Endothelial cell of coronary artery (primary cell): ENCODE results near the gene HMSD. TPM values are rescaled to one million over a fixed set of nuclear protein-coding genes. Genes with fewer than 3 reads are reported as not detected.

ENCODE experiments used
- total RNA-seq: library from RNA; depleted of rRNA; stranded (reverse); fragments of >200 nt; gene quantifications from 2 replicates; pipeline ENCODE4 v1.2.3, GENCODE V29; 2014

The HMSD gene
- total RNA-seq = 0.09 TPM in 1 of 2 replicates, not detected in the other

GRCh38 chr18:63949068-63949737 lies at the start of gene HMSD:
TSS of gene HMSD (plus strand) at chr18:63949301. CDS start at chr18:63953456, 4,155 bp downstream.

GRCh38 chr18:63907664-63908063 lies 41.4 kb upstream of the HMSD start, which contains the start of gene SERPINB10:
TSS of gene SERPINB10 (plus strand) at chr18:63907958. CDS start at chr18:63915511, 7,553 bp downstream.

GRCh38 chr18:63969942-63970808 lies 21.1 kb downstream of the HMSD start, which contains the start of gene SERPINB8:
TSS of gene SERPINB8 (plus strand) at chr18:63970081. CDS start at chr18:63978309, 8,228 bp downstream.

Other genes with a start within 250 kb of the HMSD start
- gene SERPINB11, start 246.3 kb upstream of the HMSD start, total RNA-seq = not detected in 2 replicates
- gene SERPINB7, start 173.9 kb upstream of the HMSD start, total RNA-seq = not detected in 2 replicates
- gene SERPINB2, start 61.6 kb upstream of the HMSD start, total RNA-seq = 0.09 and 30.7 TPM in 2 replicates
- 0.09 TPM in 1 of 2 replicates, not detected in the other for gene SERPINB10, start 41.3 kb upstream of the HMSD start, total RNA-seq
- gene SERPINB8, start 20.8 kb downstream of the HMSD start, total RNA-seq = 18.7 and 27.1 TPM in 2 replicates
- not detected in 2 replicates for gene LINC00305, start 199.8 kb downstream of the HMSD start, total RNA-seq